ENCODE results near the gene COL7A1.
"Not testable (repeated sequence)": the region's sequence is repeated elsewhere in the genome, so short reads cannot be mapped to it uniquely, and the experiment has no call there.

Gene COL7A1

GRCh38 chr3:48552111-48552951, 42.8 kb downstream of the COL7A1 start:
- no peak overlapping the region for H3K9ac ChIP-seq (ENCODE audit: low read length in 2 of 2)
- no peaks in the 10 kb centered on the region for H3K9me3 ChIP-seq (ENCODE audit: control insufficient read depth in 2 of 2, low read length in 2 of 2)
- H3K4me1 ChIP-seq (ENCODE audit: control insufficient read depth, insufficient read depth, low read length), result peaks cover 18% of the 10 kb centered on the region
- H3K27me3 ChIP-seq (ENCODE audit: control insufficient read depth in 1 of 2, insufficient read depth in 2 of 2, low read length in 2 of 2), result no peaks in the 10 kb centered on the region
- no peak overlapping the region for H3K27ac ChIP-seq (ENCODE audit: low read length)
- H3K36me3 ChIP-seq (ENCODE audit: control insufficient read depth in 2 of 2, insufficient read depth in 2 of 2, low read length in 2 of 2), result no peaks in the 10 kb centered on the region
- H3K4me3 ChIP-seq (ENCODE audit: low read length in 2 of 2), result no peak overlapping the region

DNA sequence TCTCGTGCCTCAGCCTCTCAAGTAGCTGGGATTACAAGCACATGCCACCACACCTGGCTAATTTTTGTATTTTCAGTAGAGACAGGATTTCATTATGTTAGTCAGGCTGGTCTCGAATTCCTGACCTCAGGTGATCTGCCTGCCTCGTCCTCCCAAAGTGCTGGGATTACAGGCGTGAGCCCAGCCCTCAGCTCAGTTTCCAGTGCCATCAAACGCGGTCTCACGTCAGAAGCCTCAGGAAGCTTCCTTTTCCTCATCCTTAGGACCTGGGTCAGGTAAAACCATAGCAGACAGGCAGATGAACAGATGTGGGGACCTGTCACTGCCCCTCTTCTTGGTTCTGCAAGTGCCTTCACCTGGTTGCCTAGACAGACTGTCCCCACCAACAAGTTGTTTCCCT, 43.5 kb downstream of the COL7A1 start:
- H3K9me3 ChIP-seq (ENCODE audit: control insufficient read depth in 2 of 2, low read length in 2 of 2); H3K9ac ChIP-seq (ENCODE audit: low read length in 2 of 2); H3K27ac ChIP-seq (ENCODE audit: low read length); H3K36me3 ChIP-seq (ENCODE audit: control insufficient read depth in 2 of 2, insufficient read depth in 2 of 2, low read length in 2 of 2); H3K27me3 ChIP-seq (ENCODE audit: control insufficient read depth in 1 of 2, insufficient read depth in 2 of 2, low read length in 2 of 2); H3K4me3 ChIP-seq (ENCODE audit: low read length in 2 of 2): not testable (repeated sequence)
- H3K4me1 ChIP-seq (ENCODE audit: control insufficient read depth, insufficient read depth, low read length), result peaks cover 13% of the 10 kb centered on the region

- Histone ChIP-seq H3K27ac (ENCODE audit: low read length) (no peak overlapping the region), H3K4me1 (ENCODE audit: control insufficient read depth, insufficient read depth, low read length) (peaks cover 3% of the 10 kb centered on the region), H3K4me3 (ENCODE audit: low read length in 2 of 2) (no peak overlapping the region), H3K9me3 (ENCODE audit: control insufficient read depth in 2 of 2, low read length in 2 of 2) (no peaks in the 10 kb centered on the region), H3K9ac (ENCODE audit: low read length in 2 of 2) (no peak overlapping the region), H3K27me3 (ENCODE audit: control insufficient read depth in 1 of 2, insufficient read depth in 2 of 2, low read length in 2 of 2) (no peaks in the 10 kb centered on the region), H3K36me3 (ENCODE audit: control insufficient read depth in 2 of 2, insufficient read depth in 2 of 2, low read length in 2 of 2) (peaks cover 5 to 6% of the 10 kb centered on the region in 2 donors)
Observed at GRCh38 chr3:48548729-48549705, 46.1 kb downstream of the COL7A1 start.

DNA sequence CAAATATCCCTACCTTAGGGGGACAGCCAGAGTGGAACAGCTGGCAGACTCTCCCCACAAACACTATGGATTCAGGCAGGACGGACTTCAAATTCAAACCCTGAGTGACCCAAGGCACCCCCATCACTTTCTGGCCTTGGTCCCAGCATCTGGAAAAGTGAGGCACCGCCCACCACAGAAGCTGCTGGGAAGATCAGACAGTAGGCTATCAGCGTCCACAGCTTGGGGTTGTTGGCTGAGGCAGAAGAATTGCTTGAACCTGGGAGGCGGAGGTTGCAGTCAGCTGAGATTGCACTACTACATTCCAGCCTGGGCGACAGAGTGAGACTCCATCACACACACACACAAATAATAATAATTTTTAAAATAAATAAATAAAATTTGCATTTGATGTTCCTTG, 47.0 kb downstream of the COL7A1 start:
- no peaks in the 10 kb centered on the region for H3K9me3 ChIP-seq (ENCODE audit: control insufficient read depth in 2 of 2, low read length in 2 of 2)
- no peak overlapping the region for H3K9ac ChIP-seq (ENCODE audit: low read length in 2 of 2)
- peaks cover 5 to 6% of the 10 kb centered on the region in 2 donors for H3K36me3 ChIP-seq (ENCODE audit: control insufficient read depth in 2 of 2, insufficient read depth in 2 of 2, low read length in 2 of 2)
- peaks cover 3% of the 10 kb centered on the region for H3K4me1 ChIP-seq (ENCODE audit: control insufficient read depth, insufficient read depth, low read length)
- no peak overlapping the region for H3K4me3 ChIP-seq (ENCODE audit: low read length in 2 of 2)
- H3K27me3 ChIP-seq (ENCODE audit: control insufficient read depth in 1 of 2, insufficient read depth in 2 of 2, low read length in 2 of 2), result no peaks in the 10 kb centered on the region
- no peak overlapping the region for H3K27ac ChIP-seq (ENCODE audit: low read length)

GRCh38 chr3:48546203-48546829, 48.8 kb downstream of the COL7A1 start:
- Histone ChIP-seq H3K9me3 (ENCODE audit: control insufficient read depth in 2 of 2, low read length in 2 of 2) (no peaks in the 10 kb centered on the region), H3K9ac (ENCODE audit: low read length in 2 of 2) (no peak overlapping the region), H3K27ac (ENCODE audit: low read length) (no peak overlapping the region), H3K4me1 (ENCODE audit: control insufficient read depth, insufficient read depth, low read length) (peaks cover 3% of the 10 kb centered on the region), H3K27me3 (ENCODE audit: control insufficient read depth in 1 of 2, insufficient read depth in 2 of 2, low read length in 2 of 2) (no peaks in the 10 kb centered on the region), H3K4me3 (ENCODE audit: low read length in 2 of 2) (no peak overlapping the region), H3K36me3 (ENCODE audit: control insufficient read depth in 2 of 2, insufficient read depth in 2 of 2, low read length in 2 of 2) (peaks cover 5 to 6% of the 10 kb centered on the region in 2 donors)

- H3K4me3 ChIP-seq (ENCODE audit: low read length in 2 of 2), result no peak overlapping the region
- peaks cover 6 to 8% of the 10 kb centered on the region in 2 donors for H3K36me3 ChIP-seq (ENCODE audit: control insufficient read depth in 2 of 2, insufficient read depth in 2 of 2, low read length in 2 of 2)
- H3K27ac ChIP-seq (ENCODE audit: low read length), result no peak overlapping the region
- peaks cover 3% of the 10 kb centered on the region for H3K4me1 ChIP-seq (ENCODE audit: control insufficient read depth, insufficient read depth, low read length)
- no peak overlapping the region for H3K9ac ChIP-seq (ENCODE audit: low read length in 2 of 2)
- H3K9me3 ChIP-seq (ENCODE audit: control insufficient read depth in 2 of 2, low read length in 2 of 2), result no peaks in the 10 kb centered on the region
- no peaks in the 10 kb centered on the region for H3K27me3 ChIP-seq (ENCODE audit: control insufficient read depth in 1 of 2, insufficient read depth in 2 of 2, low read length in 2 of 2)
Observed at GRCh38 chr3:48544141-48544540, 51.0 kb downstream of the COL7A1 start.

GRCh38 chr3:48543271-48543866, 51.8 kb downstream of the COL7A1 start:
- H3K27me3 ChIP-seq (ENCODE audit: control insufficient read depth in 1 of 2, insufficient read depth in 2 of 2, low read length in 2 of 2), result no peaks in the 10 kb centered on the region
- H3K27ac ChIP-seq (ENCODE audit: low read length), result no peak overlapping the region
- H3K36me3 ChIP-seq (ENCODE audit: control insufficient read depth in 2 of 2, insufficient read depth in 2 of 2, low read length in 2 of 2), result peaks cover 6 to 10% of the 10 kb centered on the region in 2 donors
- H3K4me1 ChIP-seq (ENCODE audit: control insufficient read depth, insufficient read depth, low read length), result no peaks in the 10 kb centered on the region
- H3K9me3 ChIP-seq (ENCODE audit: control insufficient read depth in 2 of 2, low read length in 2 of 2), result no peaks in the 10 kb centered on the region
- no peak overlapping the region for H3K4me3 ChIP-seq (ENCODE audit: low read length in 2 of 2)
- no peak overlapping the region for H3K9ac ChIP-seq (ENCODE audit: low read length in 2 of 2)

- Histone ChIP-seq H3K27ac (ENCODE audit: low read length) (no peak overlapping the region), H3K36me3 (ENCODE audit: control insufficient read depth in 2 of 2, insufficient read depth in 2 of 2, low read length in 2 of 2) (peaks cover 16 to 23% of the 10 kb centered on the region in 2 donors), H3K4me1 (ENCODE audit: control insufficient read depth, insufficient read depth, low read length) (no peaks in the 10 kb centered on the region), H3K9ac (ENCODE audit: low read length in 2 of 2) (no peak overlapping the region), H3K9me3 (ENCODE audit: control insufficient read depth in 2 of 2, low read length in 2 of 2) (no peaks in the 10 kb centered on the region), H3K27me3 (ENCODE audit: control insufficient read depth in 1 of 2, insufficient read depth in 2 of 2, low read length in 2 of 2) (no peaks in the 10 kb centered on the region), H3K4me3 (ENCODE audit: low read length in 2 of 2) (no peak overlapping the region)
Observed at GRCh38 chr3:48538451-48538850, 56.7 kb downstream of the COL7A1 start.

GRCh38 chr3:48536785-48537184, 58.3 kb downstream of the COL7A1 start:
- Histone ChIP-seq H3K36me3 (ENCODE audit: control insufficient read depth in 2 of 2, insufficient read depth in 2 of 2, low read length in 2 of 2) (peaks cover 16 to 23% of the 10 kb centered on the region in 2 donors), H3K27ac (ENCODE audit: low read length) (no peak overlapping the region), H3K9me3 (ENCODE audit: control insufficient read depth in 2 of 2, low read length in 2 of 2) (no peaks in the 10 kb centered on the region), H3K9ac (ENCODE audit: low read length in 2 of 2) (no peak overlapping the region), H3K4me3 (ENCODE audit: low read length in 2 of 2) (no peak overlapping the region), H3K27me3 (ENCODE audit: control insufficient read depth in 1 of 2, insufficient read depth in 2 of 2, low read length in 2 of 2) (no peaks in the 10 kb centered on the region), H3K4me1 (ENCODE audit: control insufficient read depth, insufficient read depth, low read length) (no peaks in the 10 kb centered on the region)

- peaks cover 16 to 23% of the 10 kb centered on the region in 2 donors for H3K36me3 ChIP-seq (ENCODE audit: control insufficient read depth in 2 of 2, insufficient read depth in 2 of 2, low read length in 2 of 2)
Observed at GRCh38 chr3:48536116-48536515, 59.0 kb downstream of the COL7A1 start.

More at GRCh38 chr3:48536116-48536515, 59.0 kb downstream of the COL7A1 start:
- no peaks in the 10 kb centered on the region for H3K9me3 ChIP-seq (ENCODE audit: control insufficient read depth in 2 of 2, low read length in 2 of 2)
- H3K9ac ChIP-seq (ENCODE audit: low read length in 2 of 2), result no peak overlapping the region
- H3K27ac ChIP-seq (ENCODE audit: low read length), result no peak overlapping the region
- H3K4me3 ChIP-seq (ENCODE audit: low read length in 2 of 2), result no peak overlapping the region
- H3K27me3 ChIP-seq (ENCODE audit: control insufficient read depth in 1 of 2, insufficient read depth in 2 of 2, low read length in 2 of 2), result no peaks in the 10 kb centered on the region
- H3K4me1 ChIP-seq (ENCODE audit: control insufficient read depth, insufficient read depth, low read length), result no peaks in the 10 kb centered on the region
